Measurements from ENCODE around the gene MAN1C1.

GRCh38 chr1:25676488-25676887, 59.9 kb downstream of the MAN1C1 start:
- TF ChIP-seq FOXM1 (IDR thresholded peaks at IDR 0.05; ENCODE audit: borderline replicate concordance, low read depth): no peak
- TF ChIP-seq EP300 (IDR thresholded peaks at IDR 0.05; ENCODE audit: borderline replicate concordance): no peak
- no peak for TF ChIP-seq NFIC (IDR thresholded peaks at IDR 0.05)
